GM12878 (cell line): Measurements from ENCODE around the gene MCCD1. TPM values are rescaled to one million over a fixed set of nuclear protein-coding genes. Genes with fewer than 3 reads are reported as not detected.

Source experiments
- BCL11A ChIP-seq: IDR thresholded peaks from 2 replicates; pipeline ENCODE4 v1.6.1; 2011; ENCODE audit warnings: low read depth, low read length
- CBFB ChIP-seq: IDR thresholded peaks from 2 replicates; pipeline ENCODE4 v1.6.1; 2016; ENCODE audit warnings: antibody characterized with exemption, low read depth
- CEBPB ChIP-seq, 2 experiments: fragments of 150-350 bp in 1 of 2; IDR thresholded peaks; 2 replicates each; pipeline ENCODE4 v1.6.1; 2012 to 2014; ENCODE audit warnings: low read depth in 2 of 2, low read length in 2 of 2, borderline replicate concordance in 1 of 2, inconsistent platforms in 1 of 2
- ETV6 ChIP-seq, 2 experiments: fragments of 450-650 bp in 1 of 2; IDR thresholded peaks in 1 of 2; conservative IDR thresholded peaks in 1 of 2; 2 replicates each; pipeline ENCODE4 v1.6.1; 2014; ENCODE audit warnings: antibody characterized with exemption in 1 of 2, borderline replicate concordance in 1 of 2, low read depth in 1 of 2, mild to moderate bottlenecking in 1 of 2, moderate library complexity in 1 of 2
- EZH2 ChIP-seq: IDR thresholded peaks from 2 replicates; pipeline ENCODE4 v1.6.1; 2012; ENCODE audit warnings: low read depth, mild to moderate bottlenecking, control low read depth, inconsistent platforms, low read length, borderline replicate concordance; ENCODE audit not compliant: control insufficient read depth
- KDM1A ChIP-seq: fragments of 200-600 bp; sonication (generic); IDR thresholded peaks from 2 replicates; pipeline ENCODE4 v1.6.1; 2016; ENCODE audit warnings: borderline replicate concordance
- MTA3 ChIP-seq: IDR thresholded peaks from 2 replicates; pipeline ENCODE4 v1.6.1; 2012; ENCODE audit warnings: low read length, inconsistent platforms, borderline replicate concordance
- NBN ChIP-seq: fragments of 450-650 bp; IDR thresholded peaks from 2 replicates; pipeline ENCODE4 v1.6.1; 2016
- NFIC ChIP-seq: IDR thresholded peaks from 2 replicates; pipeline ENCODE4 v1.6.1; 2012; ENCODE audit warnings: low read depth, mild to moderate bottlenecking, inconsistent platforms, low read length, moderate library complexity
- NRF1 ChIP-seq: conservative IDR thresholded peaks from 2 replicates; pipeline ENCODE4 v1.6.1; 2011; ENCODE audit warnings: mild to moderate bottlenecking, low read depth, low read length, improper control_type of control experiment
- POLR2AphosphoS2 ChIP-seq: IDR thresholded peaks from 2 replicates; pipeline ENCODE4 v1.6.1; 2011; ENCODE audit warnings: low read depth, mild to moderate bottlenecking, low read length, improper control_type of control experiment, moderate library complexity
- RAD51 ChIP-seq: fragments of 450-650 bp; IDR thresholded peaks from 2 replicates; pipeline ENCODE4 v1.6.1; 2016; ENCODE audit warnings: moderate library complexity, mild to moderate bottlenecking, inconsistent platforms
- SMARCA5 ChIP-seq: fragments of 450-650 bp; IDR thresholded peaks from 2 replicates; pipeline ENCODE4 v1.6.1; 2017; ENCODE audit warnings: mild to moderate bottlenecking
- TAF1 ChIP-seq: IDR thresholded peaks from 2 replicates; pipeline ENCODE4 v1.6.1; 2011; ENCODE audit warnings: mild to moderate bottlenecking, low read depth, low read length, borderline replicate concordance
- TARDBP ChIP-seq: IDR thresholded peaks from 2 replicates; pipeline ENCODE4 v1.6.1; 2016; ENCODE audit warnings: borderline replicate concordance
- TCF12 ChIP-seq: IDR thresholded peaks from 2 replicates; pipeline ENCODE4 v1.6.1; 2011; ENCODE audit warnings: low read depth, mild to moderate bottlenecking, low read length
- YY1 ChIP-seq: IDR thresholded peaks from 2 replicates; pipeline ENCODE4 v1.6.1; 2011; ENCODE audit warnings: low read depth, mild to moderate bottlenecking, low read length
- ZNF384 ChIP-seq: IDR thresholded peaks from 2 replicates; pipeline ENCODE4 v1.6.1; 2012; ENCODE audit warnings: low read depth, mild to moderate bottlenecking, low read length, improper control_type of control experiment, borderline replicate concordance
- ZZZ3 ChIP-seq: IDR thresholded peaks from 2 replicates; pipeline ENCODE4 v1.6.1; 2011; ENCODE audit warnings: low read depth; ENCODE audit not compliant: control insufficient read depth, insufficient read length
- polyA plus RNA-seq, 11 experiments: library from polyadenylated mRNA; depleted of rRNA in 4 of 11; unstranded in 6 of 11; stranded (reverse) in 5 of 11; fragments of >200 nt; fragmentation: Nextera tagmentation in 4 of 11; fragmentation: Illumina TruSeq in 1 of 11; extraction: Ambion mirVana in 4 of 11; extraction: Trizol in 1 of 11; gene quantifications; 1 replicate in 1 of 11; 2 replicates in 10 of 11; pipeline versions ENCODE4 v1.2.1 to v1.2.3, GENCODE V29; 2011 to 2016; ENCODE audit warnings: inconsistent platforms in 2 of 11, missing spikeins in 2 of 11, low read depth in 1 of 11
- total RNA-seq, 4 experiments: library from RNA; depleted of rRNA in 3 of 4; stranded (reverse); fragments of >200 nt in 3 of 4; fragmentation: Illumina TruSeq in 1 of 4; extraction: Trizol in 1 of 4; gene quantifications; 2 replicates each; pipeline versions ENCODE4 v1.2.1 to v1.2.3, GENCODE V29; 2013 to 2021
- TF ChIP-seq, protein P1 (sequence below): fragments of 450-650 bp; IDR thresholded peaks from 2 replicates; pipeline ENCODE4 v1.6.1; 2017; ENCODE audit warnings: mild to moderate bottlenecking, moderate library complexity
- TF ChIP-seq, protein P2 (sequence below): IDR thresholded peaks from 2 replicates; pipeline ENCODE4 v1.6.1; 2012; ENCODE audit warnings: improper control_type of control experiment, low read depth, low read length; ENCODE audit not compliant: insufficient replicate concordance
- TF ChIP-seq, protein P3 (sequence below): IDR thresholded peaks from 2 replicates; pipeline ENCODE4 v1.6.1; 2012; ENCODE audit warnings: low read depth, low read length, improper control_type of control experiment

The MCCD1 gene
- total and polyA plus RNA-seq, 10 of the 15 experiments (the other 5 are each of a cell fraction or from before 2014, with no cell fraction given) = not detected

DNA sequence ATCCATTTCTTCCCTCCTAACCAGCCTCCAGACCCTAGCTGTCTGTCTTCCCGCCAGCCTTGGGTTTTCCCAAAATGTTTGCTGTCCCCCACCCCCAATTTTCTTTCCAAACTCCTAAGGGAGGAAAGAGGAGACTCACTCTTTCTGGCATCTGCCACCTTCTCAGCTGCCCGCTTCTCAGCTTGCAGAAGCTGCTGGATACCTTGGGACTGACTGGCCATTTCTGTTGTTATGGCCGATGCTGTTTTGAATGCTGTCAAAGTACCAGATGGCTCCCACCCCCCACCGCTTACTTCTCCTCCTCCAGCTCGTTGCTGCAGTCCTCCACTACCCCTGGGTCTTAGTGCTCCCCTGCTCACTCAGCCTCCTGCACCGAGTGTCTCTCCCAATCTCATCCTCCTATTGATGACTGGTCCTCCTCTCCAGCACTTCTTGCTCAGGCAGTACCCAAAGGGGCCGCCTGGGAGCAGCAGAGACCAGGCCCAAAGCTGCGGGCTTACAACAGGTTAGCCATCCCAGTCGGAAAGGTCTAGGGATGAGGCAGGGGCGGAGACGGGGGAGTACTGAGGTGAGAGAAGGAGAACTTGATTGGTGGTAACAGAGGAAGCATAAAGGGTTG lies 17.7 kb downstream of the MCCD1 start, which contains the start of gene ATP6V1G2 (continued):
- TF ChIP-seq, protein P1, sequence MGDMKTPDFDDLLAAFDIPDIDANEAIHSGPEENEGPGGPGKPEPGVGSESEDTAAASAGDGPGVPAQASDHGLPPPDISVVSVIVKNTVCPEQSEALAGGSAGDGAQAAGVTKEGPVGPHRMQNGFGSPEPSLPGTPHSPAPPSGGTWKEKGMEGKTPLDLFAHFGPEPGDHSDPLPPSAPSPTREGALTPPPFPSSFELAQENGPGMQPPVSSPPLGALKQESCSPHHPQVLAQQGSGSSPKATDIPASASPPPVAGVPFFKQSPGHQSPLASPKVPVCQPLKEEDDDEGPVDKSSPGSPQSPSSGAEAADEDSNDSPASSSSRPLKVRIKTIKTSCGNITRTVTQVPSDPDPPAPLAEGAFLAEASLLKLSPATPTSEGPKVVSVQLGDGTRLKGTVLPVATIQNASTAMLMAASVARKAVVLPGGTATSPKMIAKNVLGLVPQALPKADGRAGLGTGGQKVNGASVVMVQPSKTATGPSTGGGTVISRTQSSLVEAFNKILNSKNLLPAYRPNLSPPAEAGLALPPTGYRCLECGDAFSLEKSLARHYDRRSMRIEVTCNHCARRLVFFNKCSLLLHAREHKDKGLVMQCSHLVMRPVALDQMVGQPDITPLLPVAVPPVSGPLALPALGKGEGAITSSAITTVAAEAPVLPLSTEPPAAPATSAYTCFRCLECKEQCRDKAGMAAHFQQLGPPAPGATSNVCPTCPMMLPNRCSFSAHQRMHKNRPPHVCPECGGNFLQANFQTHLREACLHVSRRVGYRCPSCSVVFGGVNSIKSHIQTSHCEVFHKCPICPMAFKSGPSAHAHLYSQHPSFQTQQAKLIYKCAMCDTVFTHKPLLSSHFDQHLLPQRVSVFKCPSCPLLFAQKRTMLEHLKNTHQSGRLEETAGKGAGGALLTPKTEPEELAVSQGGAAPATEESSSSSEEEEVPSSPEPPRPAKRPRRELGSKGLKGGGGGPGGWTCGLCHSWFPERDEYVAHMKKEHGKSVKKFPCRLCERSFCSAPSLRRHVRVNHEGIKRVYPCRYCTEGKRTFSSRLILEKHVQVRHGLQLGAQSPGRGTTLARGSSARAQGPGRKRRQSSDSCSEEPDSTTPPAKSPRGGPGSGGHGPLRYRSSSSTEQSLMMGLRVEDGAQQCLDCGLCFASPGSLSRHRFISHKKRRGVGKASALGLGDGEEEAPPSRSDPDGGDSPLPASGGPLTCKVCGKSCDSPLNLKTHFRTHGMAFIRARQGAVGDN = no peak
- TF ChIP-seq, protein P2, sequence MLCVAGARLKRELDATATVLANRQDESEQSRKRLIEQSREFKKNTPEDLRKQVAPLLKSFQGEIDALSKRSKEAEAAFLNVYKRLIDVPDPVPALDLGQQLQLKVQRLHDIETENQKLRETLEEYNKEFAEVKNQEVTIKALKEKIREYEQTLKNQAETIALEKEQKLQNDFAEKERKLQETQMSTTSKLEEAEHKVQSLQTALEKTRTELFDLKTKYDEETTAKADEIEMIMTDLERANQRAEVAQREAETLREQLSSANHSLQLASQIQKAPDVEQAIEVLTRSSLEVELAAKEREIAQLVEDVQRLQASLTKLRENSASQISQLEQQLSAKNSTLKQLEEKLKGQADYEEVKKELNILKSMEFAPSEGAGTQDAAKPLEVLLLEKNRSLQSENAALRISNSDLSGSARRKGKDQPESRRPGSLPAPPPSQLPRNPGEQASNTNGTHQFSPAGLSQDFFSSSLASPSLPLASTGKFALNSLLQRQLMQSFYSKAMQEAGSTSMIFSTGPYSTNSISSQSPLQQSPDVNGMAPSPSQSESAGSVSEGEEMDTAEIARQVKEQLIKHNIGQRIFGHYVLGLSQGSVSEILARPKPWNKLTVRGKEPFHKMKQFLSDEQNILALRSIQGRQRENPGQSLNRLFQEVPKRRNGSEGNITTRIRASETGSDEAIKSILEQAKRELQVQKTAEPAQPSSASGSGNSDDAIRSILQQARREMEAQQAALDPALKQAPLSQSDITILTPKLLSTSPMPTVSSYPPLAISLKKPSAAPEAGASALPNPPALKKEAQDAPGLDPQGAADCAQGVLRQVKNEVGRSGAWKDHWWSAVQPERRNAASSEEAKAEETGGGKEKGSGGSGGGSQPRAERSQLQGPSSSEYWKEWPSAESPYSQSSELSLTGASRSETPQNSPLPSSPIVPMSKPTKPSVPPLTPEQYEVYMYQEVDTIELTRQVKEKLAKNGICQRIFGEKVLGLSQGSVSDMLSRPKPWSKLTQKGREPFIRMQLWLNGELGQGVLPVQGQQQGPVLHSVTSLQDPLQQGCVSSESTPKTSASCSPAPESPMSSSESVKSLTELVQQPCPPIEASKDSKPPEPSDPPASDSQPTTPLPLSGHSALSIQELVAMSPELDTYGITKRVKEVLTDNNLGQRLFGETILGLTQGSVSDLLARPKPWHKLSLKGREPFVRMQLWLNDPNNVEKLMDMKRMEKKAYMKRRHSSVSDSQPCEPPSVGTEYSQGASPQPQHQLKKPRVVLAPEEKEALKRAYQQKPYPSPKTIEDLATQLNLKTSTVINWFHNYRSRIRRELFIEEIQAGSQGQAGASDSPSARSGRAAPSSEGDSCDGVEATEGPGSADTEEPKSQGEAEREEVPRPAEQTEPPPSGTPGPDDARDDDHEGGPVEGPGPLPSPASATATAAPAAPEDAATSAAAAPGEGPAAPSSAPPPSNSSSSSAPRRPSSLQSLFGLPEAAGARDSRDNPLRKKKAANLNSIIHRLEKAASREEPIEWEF = no peak
- TF ChIP-seq ETV6 (conservative IDR thresholded peaks at IDR 0.05 in 1 of 2, IDR thresholded peaks at IDR 0.05 in 1 of 2; ENCODE audit: borderline replicate concordance in 1 of 2, low read depth in 1 of 2) (no peak), YY1 (peak; percentile 65), ZZZ3 (no peak), CBFB (no peak), NBN (peak; percentile 72; the same call in 1 of the 2 replicates), ZNF384 (no peak), TARDBP (no peak), KDM1A (no peak), RAD51 (no peak), TAF1 (peak; percentile 50; the same call in 1 of the 2 replicates), TCF12 (no peak), NFIC (no peak), MTA3 (no peak), BCL11A (no peak), CEBPB (IDR thresholded peaks at IDR 0.05; ENCODE audit: borderline replicate concordance in 1 of 2, low read depth in 2 of 2, low read length in 2 of 2) (no peak), EZH2 (no peak), POLR2AphosphoS2 (no peak), NRF1 (no peak), SMARCA5 (peak; percentile 90; the same call in 1 of the 2 replicates)
- TF ChIP-seq, protein P3, sequence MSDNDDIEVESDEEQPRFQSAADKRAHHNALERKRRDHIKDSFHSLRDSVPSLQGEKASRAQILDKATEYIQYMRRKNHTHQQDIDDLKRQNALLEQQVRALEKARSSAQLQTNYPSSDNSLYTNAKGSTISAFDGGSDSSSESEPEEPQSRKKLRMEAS = no peak
